Mesenchymal stem cell (in vitro differentiated cells and primary cell): ENCODE measurements around the gene MAP3K13.

Source experiments
- DNase-seq: peaks from one replicate; pipeline ENCODE4 v3.0.0-alpha.2; 2013
- H2AFZ ChIP-seq: one replicate; pipeline ENCODE4 v1.6.1; 2013; ENCODE audit warnings: low read depth, mild to moderate bottlenecking, control low read depth, inconsistent platforms, low read length, moderate library complexity
- H2AK5ac ChIP-seq: 2 replicates; pipeline ENCODE4 v1.6.1; 2013; ENCODE audit warnings: low read length, moderate library complexity, mild to moderate bottlenecking, inconsistent platforms; ENCODE audit not compliant: severe bottlenecking
- H2BK120ac ChIP-seq: one replicate; pipeline ENCODE4 v1.6.1; 2013; ENCODE audit warnings: low read depth, mild to moderate bottlenecking, inconsistent platforms, low read length, moderate library complexity
- H2BK12ac ChIP-seq, 2 experiments: one replicate each; pipeline ENCODE4 v1.6.1; 2013; ENCODE audit warnings: inconsistent platforms in 2 of 2, low read length in 2 of 2, mild to moderate bottlenecking in 2 of 2, moderate library complexity in 2 of 2, control low read depth in 1 of 2
- H2BK15ac ChIP-seq: one replicate; pipeline ENCODE4 v1.6.1; 2013; ENCODE audit warnings: mild to moderate bottlenecking, low read depth, inconsistent platforms; ENCODE audit not compliant: poor library complexity, severe bottlenecking
- H2BK5ac ChIP-seq: 2 replicates; pipeline ENCODE4 v1.6.1; 2013; ENCODE audit warnings: low read depth, mild to moderate bottlenecking, low read length, control low read depth, inconsistent platforms; ENCODE audit not compliant: poor library complexity, severe bottlenecking
- H3K14ac ChIP-seq, 2 experiments: one replicate each; pipeline ENCODE4 v1.6.1; 2013; ENCODE audit warnings: inconsistent platforms in 2 of 2, low read length in 2 of 2, control low read depth in 1 of 2, mild to moderate bottlenecking in 1 of 2, moderate library complexity in 1 of 2
- H3K18ac ChIP-seq, 2 experiments: one replicate each; pipeline ENCODE4 v1.6.1; 2013; ENCODE audit warnings: inconsistent platforms in 2 of 2, low read length in 2 of 2, control low read depth in 1 of 2, low read depth in 1 of 2, mild to moderate bottlenecking in 1 of 2
- H3K23ac ChIP-seq, 2 experiments: one replicate each; pipeline ENCODE4 v1.6.1; 2013; ENCODE audit warnings: inconsistent platforms in 2 of 2, low read length in 2 of 2, mild to moderate bottlenecking in 2 of 2, moderate library complexity in 2 of 2, control low read depth in 1 of 2
- H3K27ac ChIP-seq: 2 replicates; pipeline ENCODE4 v1.5.1; 2013; ENCODE audit warnings: mild to moderate bottlenecking, moderate library complexity, low read length, control low read depth, inconsistent platforms; ENCODE audit not compliant: poor library complexity, severe bottlenecking
- H3K27me3 ChIP-seq, 2 experiments: 2 replicates each; pipeline versions ENCODE4 v1.6.1 to v1.7.0; 2013; ENCODE audit warnings: low read length in 2 of 2, mild to moderate bottlenecking in 2 of 2, moderate library complexity in 2 of 2, control low read depth in 1 of 2, inconsistent platforms in 1 of 2; ENCODE audit not compliant: control insufficient read depth in 1 of 2, insufficient read depth in 1 of 2
- H3K36me3 ChIP-seq, 2 experiments: 2 replicates each; pipeline versions ENCODE4 v1.6.1 to v1.7.0; 2013; ENCODE audit warnings: low read length in 2 of 2, control low read depth in 1 of 2, inconsistent platforms in 1 of 2, low read depth in 1 of 2, mild to moderate bottlenecking in 1 of 2; ENCODE audit not compliant: insufficient read depth in 2 of 2, control insufficient read depth in 1 of 2
- H3K4ac ChIP-seq, 2 experiments: one replicate each; pipeline ENCODE4 v1.6.1; 2013; ENCODE audit warnings: inconsistent platforms in 2 of 2, low read length in 2 of 2, mild to moderate bottlenecking in 2 of 2, moderate library complexity in 2 of 2, control low read depth in 1 of 2, low read depth in 1 of 2
- H3K4me1 ChIP-seq: 2 replicates; pipeline ENCODE4 v1.6.1; 2013; ENCODE audit warnings: low read depth, low read length, control low read depth; ENCODE audit not compliant: control insufficient read depth, insufficient read depth
- H3K4me2 ChIP-seq: 2 replicates; pipeline ENCODE4 v1.6.1; 2013; ENCODE audit warnings: low read length, mild to moderate bottlenecking, inconsistent platforms; ENCODE audit not compliant: poor library complexity, severe bottlenecking
- H3K4me3 ChIP-seq, 2 experiments: 2 replicates each; pipeline versions ENCODE4 v1.5.1 to v1.7.0; 2013; ENCODE audit warnings: low read length in 2 of 2, mild to moderate bottlenecking in 2 of 2, control low read depth in 1 of 2, low read depth in 1 of 2; ENCODE audit not compliant: insufficient read depth in 1 of 2
- H3K79me1 ChIP-seq: replicated peaks from 2 replicates; pipeline ENCODE4 v1.6.1; 2013; ENCODE audit warnings: mild to moderate bottlenecking, control low read depth, low read length, inconsistent platforms; ENCODE audit not compliant: poor library complexity, severe bottlenecking
- H3K9ac ChIP-seq: 2 replicates; pipeline ENCODE4 v1.7.0; 2013; ENCODE audit warnings: mild to moderate bottlenecking, low read length, moderate library complexity
- H3K9me3 ChIP-seq: 2 replicates; pipeline ENCODE4 v1.7.0; 2013; ENCODE audit warnings: mild to moderate bottlenecking, low read length; ENCODE audit not compliant: control insufficient read depth
- H4K8ac ChIP-seq: one replicate; pipeline ENCODE4 v1.6.1; 2013; ENCODE audit warnings: inconsistent platforms, mild to moderate bottlenecking, low read length, moderate library complexity
- H4K91ac ChIP-seq: one replicate; pipeline ENCODE4 v1.6.1; 2013; ENCODE audit warnings: mild to moderate bottlenecking, low read length, inconsistent platforms
- WGBS: methylation state at CpG from one replicate; pipeline ENCODE4 v1.1.7; 2013; ENCODE audit warnings: mixed read lengths; 5-methylcytosine and 5-hydroxymethylcytosine counted together

Gene MAP3K13

GRCh38 chr3:185399737-185400667 lies 37.1 kb downstream of the MAP3K13 start:
- no peak overlapping the region for H4K8ac ChIP-seq
- no peak overlapping the region for H2BK12ac ChIP-seq
- H2BK5ac ChIP-seq = no peak overlapping the region
- no peak overlapping the region for H3K4me3 ChIP-seq
- H3K79me1 ChIP-seq = peaks cover 5% of the 10 kb centered on the region
- no peak overlapping the region for H3K18ac ChIP-seq
- H3K14ac ChIP-seq = no peak overlapping the region
- no peak overlapping the region for H3K9ac ChIP-seq
- no peak overlapping the region for H3K4me2 ChIP-seq
- H4K91ac ChIP-seq = no peak overlapping the region
- no peak overlapping the region for H2BK15ac ChIP-seq
- no peak overlapping the region for H2AK5ac ChIP-seq
- H3K23ac ChIP-seq = no peak overlapping the region
- no peak overlapping the region for H3K4ac ChIP-seq
- H2BK120ac ChIP-seq = no peak overlapping the region
- H3K36me3 ChIP-seq = no peaks in the 10 kb centered on the region
- no peak for DNase-seq
- H3K9me3 ChIP-seq = no peaks in the 10 kb centered on the region
- H3K4me1 ChIP-seq = peaks cover 3% of the 10 kb centered on the region
- H2AFZ ChIP-seq = no peak overlapping the region
- no peak overlapping the region for H3K27ac ChIP-seq
- 79% methylated on average over 14 of the region's 16 CpGs for WGBS
- no peaks in the 10 kb centered on the region for H3K27me3 ChIP-seq

- H3K18ac ChIP-seq = no peak overlapping the region
- H3K27me3 ChIP-seq = no peaks in the 10 kb centered on the region
- no peak overlapping the region for H4K91ac ChIP-seq
- no peak overlapping the region for H2AFZ ChIP-seq
- no peak overlapping the region for H3K9ac ChIP-seq
- H2BK15ac ChIP-seq = no peak overlapping the region
- no peak overlapping the region for H2AK5ac ChIP-seq
- H3K9me3 ChIP-seq = no peaks in the 10 kb centered on the region
- H3K36me3 ChIP-seq = no peaks in the 10 kb centered on the region
- H3K4ac ChIP-seq = no peak overlapping the region
- H3K14ac ChIP-seq = no peak overlapping the region
- H3K4me1 ChIP-seq = peaks cover 3% of the 10 kb centered on the region
- H3K23ac ChIP-seq = no peak overlapping the region
- no peak overlapping the region for H3K4me3 ChIP-seq
- no peak for DNase-seq
- no peak overlapping the region for H4K8ac ChIP-seq
- peaks cover 5% of the 10 kb centered on the region for H3K79me1 ChIP-seq
- 83% methylated on average over 1 of the region's 1 CpG for WGBS
- no peak overlapping the region for H2BK5ac ChIP-seq
- H2BK12ac ChIP-seq = no peak overlapping the region
- H3K4me2 ChIP-seq = no peak overlapping the region
- no peak overlapping the region for H2BK120ac ChIP-seq
- H3K27ac ChIP-seq = no peak overlapping the region
These were observed 37.9 kb downstream of the MAP3K13 start for GRCh38 chr3:185400866-185401265.

GRCh38 chr3:185401319-185401955 lies 38.5 kb downstream of the MAP3K13 start:
- DNase-seq = no peak
- H3K27ac ChIP-seq = no peak overlapping the region
- no peak overlapping the region for H2BK120ac ChIP-seq
- no peak overlapping the region for H3K4me3 ChIP-seq
- H4K91ac ChIP-seq = no peak overlapping the region
- H3K36me3 ChIP-seq = no peaks in the 10 kb centered on the region
- no peak overlapping the region for H3K23ac ChIP-seq
- no peak overlapping the region for H2BK5ac ChIP-seq
- H3K9ac ChIP-seq = no peak overlapping the region
- no peak overlapping the region for H2BK12ac ChIP-seq
- no peak overlapping the region for H2AFZ ChIP-seq
- 59% methylated on average over 3 of the region's 7 CpGs for WGBS
- H3K27me3 ChIP-seq = no peaks in the 10 kb centered on the region
- peaks cover 3% of the 10 kb centered on the region for H3K4me1 ChIP-seq
- peaks cover 5% of the 10 kb centered on the region for H3K79me1 ChIP-seq
- no peak overlapping the region for H3K18ac ChIP-seq
- H3K4me2 ChIP-seq = no peak overlapping the region
- no peak overlapping the region for H2AK5ac ChIP-seq
- H2BK15ac ChIP-seq = no peak overlapping the region
- no peak overlapping the region for H4K8ac ChIP-seq
- no peak overlapping the region for H3K14ac ChIP-seq
- no peak overlapping the region for H3K4ac ChIP-seq
- H3K9me3 ChIP-seq = no peaks in the 10 kb centered on the region

- H3K4me1 ChIP-seq = peaks cover 3% of the 10 kb centered on the region
- H2AK5ac ChIP-seq = no peak overlapping the region
- H2BK15ac ChIP-seq = no peak overlapping the region
- H3K14ac ChIP-seq = no peak overlapping the region
- no peak overlapping the region for H3K18ac ChIP-seq
- no peak overlapping the region for H2AFZ ChIP-seq
- H2BK12ac ChIP-seq = no peak overlapping the region
- H3K4ac ChIP-seq = no peak overlapping the region
- H2BK5ac ChIP-seq = no peak overlapping the region
- H2BK120ac ChIP-seq = no peak overlapping the region
- H3K36me3 ChIP-seq = no peaks in the 10 kb centered on the region
- H3K27me3 ChIP-seq = no peaks in the 10 kb centered on the region
- no peak overlapping the region for H3K4me3 ChIP-seq
- DNase-seq = no peak
- H3K23ac ChIP-seq = no peak overlapping the region
- H3K4me2 ChIP-seq = no peak overlapping the region
- no peak overlapping the region for H4K91ac ChIP-seq
- peaks cover 5% of the 10 kb centered on the region for H3K79me1 ChIP-seq
- 96% methylated on average over 4 of the region's 5 CpGs for WGBS
- H3K9me3 ChIP-seq = no peaks in the 10 kb centered on the region
- no peak overlapping the region for H3K27ac ChIP-seq
- peak overlapping the region; percentile 47 for H3K9ac ChIP-seq
- no peak overlapping the region for H4K8ac ChIP-seq
These were observed 39.6 kb downstream of the MAP3K13 start for GRCh38 chr3:185402561-185402960.
